Measurements from ENCODE around the gene QTRT2.

DNA sequence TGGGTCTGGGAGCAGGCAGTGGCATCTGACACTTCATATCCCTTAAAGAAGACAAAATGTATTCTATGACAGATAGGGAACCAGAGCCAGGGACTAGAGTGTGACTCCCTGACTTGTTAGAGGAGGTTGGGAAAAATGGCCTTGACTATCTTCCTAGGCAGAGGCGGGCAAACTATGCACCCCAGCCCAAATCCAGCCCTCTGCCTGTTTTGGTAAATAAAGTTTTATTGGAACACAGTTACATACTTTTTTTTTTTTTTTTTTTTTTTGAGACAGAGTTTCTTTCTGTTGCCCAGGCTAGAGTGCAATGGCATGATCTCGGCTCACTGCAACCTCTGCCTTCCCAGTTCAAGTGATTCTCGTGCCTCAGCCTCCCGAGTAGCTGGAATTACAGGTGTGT, 47.3 kb downstream of the QTRT2 start:
- TF ChIP-seq, protein P1, sequence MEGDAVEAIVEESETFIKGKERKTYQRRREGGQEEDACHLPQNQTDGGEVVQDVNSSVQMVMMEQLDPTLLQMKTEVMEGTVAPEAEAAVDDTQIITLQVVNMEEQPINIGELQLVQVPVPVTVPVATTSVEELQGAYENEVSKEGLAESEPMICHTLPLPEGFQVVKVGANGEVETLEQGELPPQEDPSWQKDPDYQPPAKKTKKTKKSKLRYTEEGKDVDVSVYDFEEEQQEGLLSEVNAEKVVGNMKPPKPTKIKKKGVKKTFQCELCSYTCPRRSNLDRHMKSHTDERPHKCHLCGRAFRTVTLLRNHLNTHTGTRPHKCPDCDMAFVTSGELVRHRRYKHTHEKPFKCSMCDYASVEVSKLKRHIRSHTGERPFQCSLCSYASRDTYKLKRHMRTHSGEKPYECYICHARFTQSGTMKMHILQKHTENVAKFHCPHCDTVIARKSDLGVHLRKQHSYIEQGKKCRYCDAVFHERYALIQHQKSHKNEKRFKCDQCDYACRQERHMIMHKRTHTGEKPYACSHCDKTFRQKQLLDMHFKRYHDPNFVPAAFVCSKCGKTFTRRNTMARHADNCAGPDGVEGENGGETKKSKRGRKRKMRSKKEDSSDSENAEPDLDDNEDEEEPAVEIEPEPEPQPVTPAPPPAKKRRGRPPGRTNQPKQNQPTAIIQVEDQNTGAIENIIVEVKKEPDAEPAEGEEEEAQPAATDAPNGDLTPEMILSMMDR (conservative IDR thresholded peaks at IDR 0.05 in 1 of 2, IDR thresholded peaks at IDR 0.05 in 1 of 2; ENCODE audit: extremely low read depth in 1 of 2, insufficient read depth in 1 of 2, low read depth in 1 of 2, low read length in 2 of 2), result no peak
- TF ChIP-seq EZH2 (IDR thresholded peaks at IDR 0.05; ENCODE audit: borderline replicate concordance, low read length), result no peak

All from mammary epithelial cell (primary cell).